ENCODE measurements around the gene HEPHL1.

HEPHL1 gene

DNA sequence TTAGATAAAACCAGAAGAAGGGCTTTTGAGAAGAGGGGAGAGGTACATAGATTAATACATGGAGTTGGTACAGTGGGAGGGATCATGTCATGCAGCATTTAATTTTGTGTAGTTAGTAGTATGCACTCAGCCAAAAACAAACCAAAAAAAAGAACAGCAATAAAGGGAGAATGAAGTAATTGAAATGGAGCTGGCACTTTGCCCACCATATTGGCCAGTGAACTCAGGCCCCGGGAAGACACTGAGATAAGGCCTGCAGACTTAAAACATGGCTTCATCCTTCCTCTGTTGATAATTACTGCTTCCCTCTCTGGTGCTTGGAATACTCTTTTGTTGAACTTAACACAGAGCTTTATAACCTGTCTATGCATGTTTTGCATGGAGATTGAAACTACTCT is 110.6 kb downstream of the HEPHL1 start:
- no peak for DNase-seq

GRCh38 chr11:94132152-94132558 is 111.0 kb downstream of the HEPHL1 start:
- peak; percentile 15 for DNase-seq

- no peak for DNase-seq
Measured at GRCh38 chr11:94132823-94133408, 111.8 kb downstream of the HEPHL1 start.

DNA sequence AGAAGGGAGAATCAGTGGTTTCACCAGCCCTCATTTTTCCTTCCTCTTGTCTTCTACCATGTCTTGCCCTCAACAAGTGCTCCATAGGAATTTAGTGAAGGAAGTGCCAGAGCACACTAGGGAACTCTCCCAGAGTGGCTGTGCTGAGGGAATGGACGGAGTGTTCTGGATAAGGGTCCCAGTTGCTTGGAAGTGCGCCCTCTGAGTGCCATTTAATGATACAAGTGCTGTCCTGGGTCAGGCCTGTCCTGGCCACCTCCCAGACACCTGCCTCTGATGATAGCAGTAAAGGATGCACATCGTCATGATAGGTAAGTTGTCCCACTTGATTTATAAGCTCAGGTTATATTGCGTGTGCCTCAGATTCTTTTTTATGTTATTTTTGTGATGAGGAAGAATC is 112.6 kb downstream of the HEPHL1 start:
- no peak for DNase-seq

- DNase-seq = peak; percentile 62
Measured at GRCh38 chr11:94134651-94135512, 113.7 kb downstream of the HEPHL1 start.

DNA sequence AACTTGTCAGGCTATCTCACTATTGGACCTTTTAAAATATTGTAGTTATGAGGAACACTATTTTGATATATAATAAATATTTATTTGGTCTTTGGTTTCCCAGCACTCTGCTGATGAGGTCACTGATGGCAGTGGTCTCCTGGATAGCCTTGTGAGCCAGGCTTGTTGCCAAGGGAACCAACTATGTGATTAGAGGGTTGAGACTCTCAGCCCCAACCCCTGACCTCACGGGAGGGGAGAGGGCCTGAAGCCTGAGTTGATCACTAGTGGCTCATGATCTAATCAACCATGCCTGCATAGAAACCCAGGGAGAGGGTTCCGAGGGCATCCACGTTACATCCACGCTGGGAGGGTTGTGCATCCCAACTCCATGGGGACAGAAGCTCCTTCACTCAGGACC is 118.3 kb downstream of the HEPHL1 start:
- DNase-seq = no peak

DNA sequence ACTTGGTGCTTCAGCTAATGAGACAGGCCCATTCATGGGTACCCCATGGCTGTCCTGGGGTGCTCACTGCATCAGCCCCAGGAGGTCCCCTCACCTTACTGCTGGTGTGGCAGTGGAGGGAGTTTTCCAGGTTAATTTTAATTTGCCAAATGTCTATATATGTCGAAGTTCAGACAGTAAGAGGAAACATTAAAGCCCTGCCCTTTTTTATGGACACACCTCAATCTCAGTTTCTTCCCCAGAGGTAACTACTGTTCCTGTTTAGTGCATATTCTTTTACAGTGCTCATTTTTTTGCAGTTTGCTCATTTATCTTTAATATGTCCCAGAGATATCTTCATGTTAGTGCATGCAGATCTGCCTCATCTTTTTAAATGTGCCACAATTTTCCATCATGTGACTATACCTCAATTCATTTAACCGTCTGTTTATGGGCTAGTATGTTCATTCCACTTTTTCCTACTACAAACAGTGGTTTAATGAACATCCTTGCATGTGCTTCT is 119.1 kb downstream of the HEPHL1 start:
- DNase-seq = no peak

DNA sequence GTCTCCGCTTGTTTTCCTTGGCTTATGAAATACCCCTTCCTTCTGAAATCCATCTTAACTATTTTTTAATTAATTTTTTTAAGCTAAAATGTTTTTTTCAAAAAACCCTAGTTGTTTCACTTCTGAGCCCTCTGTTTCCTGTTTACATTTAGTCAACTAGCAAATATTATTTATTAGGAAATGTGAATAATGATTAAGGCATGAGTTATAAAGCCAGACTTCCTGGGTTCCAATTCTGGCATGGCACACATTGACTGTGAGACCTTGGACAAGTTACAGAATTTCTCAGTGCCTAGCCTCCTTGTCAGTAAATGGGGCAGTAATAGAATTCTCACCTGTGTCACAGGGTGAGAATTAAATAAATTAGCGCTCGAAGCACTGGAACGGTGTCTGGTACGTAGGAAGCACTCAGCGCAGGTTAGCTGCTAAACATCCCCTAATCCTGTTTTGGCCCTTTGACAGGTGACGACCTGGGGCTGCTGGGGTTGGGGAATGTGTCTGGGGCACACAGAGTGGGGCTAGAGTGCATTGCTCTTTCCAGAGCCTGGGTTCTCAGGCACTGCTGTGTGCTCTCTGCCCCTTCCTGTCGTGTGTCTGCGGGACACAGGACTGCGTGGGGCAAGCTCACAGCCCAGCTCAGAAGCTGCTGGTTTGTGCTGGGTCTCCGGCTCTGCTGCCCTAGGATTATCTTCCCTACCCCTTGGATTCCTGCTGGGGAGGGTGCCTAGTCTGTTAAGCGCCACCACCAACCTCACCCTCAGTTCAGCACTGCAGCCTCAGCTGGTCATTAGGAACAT is 120.6 kb downstream of the HEPHL1 start:
- DNase-seq = no peak

DNA sequence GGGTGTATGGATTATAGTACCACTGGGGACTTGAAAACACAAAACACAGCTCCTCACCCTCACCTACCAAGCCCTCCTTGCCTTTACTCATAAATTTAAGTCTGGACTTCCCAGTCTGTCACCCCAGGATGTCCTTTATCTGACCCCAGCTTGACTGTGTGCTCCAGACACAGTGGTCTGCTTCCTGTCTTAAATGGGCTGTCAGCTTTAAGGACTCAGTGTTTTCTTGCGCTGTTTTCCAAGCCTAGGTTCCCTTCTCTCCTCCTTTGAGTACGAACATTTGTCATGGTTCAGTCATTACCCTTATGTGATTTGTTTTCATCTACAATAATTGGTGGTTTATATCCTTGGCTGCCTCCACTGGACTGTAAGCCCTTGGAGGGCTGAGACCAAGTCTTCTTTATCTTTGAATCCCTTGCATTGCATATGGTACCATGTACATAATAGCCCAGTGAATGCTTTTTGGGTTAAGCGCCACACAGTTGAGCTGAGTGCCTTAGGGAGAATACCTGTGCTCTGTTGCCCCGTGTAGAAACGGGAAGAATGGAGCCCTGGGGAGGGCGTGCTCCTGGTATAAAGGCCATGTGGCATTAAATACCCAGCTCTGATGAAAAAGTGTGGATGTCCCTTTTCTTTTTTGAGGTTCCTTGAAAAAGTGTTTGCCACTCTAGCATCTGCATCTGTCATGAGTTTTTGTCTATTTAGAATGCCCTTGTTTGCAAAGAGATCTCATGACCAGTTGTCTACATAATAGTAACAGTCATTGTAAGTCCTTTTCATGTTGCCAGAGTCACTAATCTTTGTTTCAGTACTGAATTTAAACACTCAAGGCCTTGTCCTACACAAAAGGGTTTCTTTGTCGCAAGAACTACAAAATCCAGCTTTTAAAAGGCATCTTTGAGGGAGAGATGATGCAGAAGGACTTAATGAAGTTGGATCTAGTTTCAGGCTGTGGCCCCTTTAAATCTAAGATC is 121.4 kb downstream of the HEPHL1 start:
- no peak for DNase-seq

DNA sequence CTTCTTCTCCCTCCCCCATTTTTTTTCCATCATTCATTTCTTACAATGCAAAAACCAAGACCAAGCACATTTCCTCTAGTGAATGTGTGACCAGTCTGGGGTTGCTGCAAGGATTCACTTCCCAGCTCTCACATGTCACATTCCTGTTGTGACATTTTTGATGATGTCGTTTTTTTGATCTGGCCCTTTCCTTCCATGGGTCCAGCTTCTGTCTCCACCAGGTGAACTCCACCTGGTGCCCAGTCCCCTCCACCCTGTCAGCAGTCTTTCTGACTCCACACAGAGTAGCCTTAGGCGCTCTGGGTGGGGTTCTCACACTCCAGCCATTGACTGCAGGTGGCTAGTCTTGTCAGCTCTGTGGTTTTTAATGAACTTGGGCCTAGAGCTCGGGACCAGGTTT is 123.1 kb downstream of the HEPHL1 start:
- no peak for DNase-seq

- no peak for DNase-seq
Measured at GRCh38 chr11:94144664-94145063, 123.5 kb downstream of the HEPHL1 start.

DNA sequence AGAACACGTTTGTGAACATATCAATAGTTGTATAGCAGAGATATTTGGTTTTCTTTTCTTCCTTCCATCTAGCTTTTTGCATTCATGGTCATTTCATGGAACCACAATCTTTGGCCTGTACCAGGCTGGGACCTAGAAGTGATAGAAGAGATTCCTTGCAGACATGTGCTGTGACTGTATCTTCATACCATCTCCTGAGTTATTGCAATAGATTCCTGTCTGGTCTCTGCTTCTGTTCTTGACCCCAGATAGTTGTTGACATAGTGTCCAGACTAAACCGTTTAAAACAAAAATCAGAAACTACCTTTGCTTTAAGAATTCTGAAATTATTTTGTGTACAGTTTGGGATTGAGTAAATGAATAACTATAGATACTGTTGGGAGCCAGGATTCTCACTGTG is 124.3 kb downstream of the HEPHL1 start:
- DNase-seq = no peak

DNA sequence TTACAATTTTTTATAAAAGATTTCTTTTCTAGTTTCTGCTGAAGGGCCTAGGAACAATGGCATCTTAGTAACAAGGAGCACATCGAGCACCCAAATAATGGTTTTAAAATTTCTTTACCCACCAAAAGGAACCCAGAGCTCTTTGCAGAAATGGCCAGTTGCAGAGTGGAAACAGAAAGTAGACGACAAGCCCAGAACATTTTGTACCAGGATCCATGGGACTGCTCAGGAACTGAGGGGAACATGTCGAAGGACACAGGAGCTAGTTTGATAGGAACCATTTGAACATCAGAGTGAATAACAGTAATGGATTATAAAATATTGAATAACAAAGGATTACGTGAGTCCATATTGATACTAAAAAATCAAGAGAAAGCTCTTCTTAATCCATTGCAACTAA is 124.8 kb downstream of the HEPHL1 start:
- no peak for DNase-seq

DNA sequence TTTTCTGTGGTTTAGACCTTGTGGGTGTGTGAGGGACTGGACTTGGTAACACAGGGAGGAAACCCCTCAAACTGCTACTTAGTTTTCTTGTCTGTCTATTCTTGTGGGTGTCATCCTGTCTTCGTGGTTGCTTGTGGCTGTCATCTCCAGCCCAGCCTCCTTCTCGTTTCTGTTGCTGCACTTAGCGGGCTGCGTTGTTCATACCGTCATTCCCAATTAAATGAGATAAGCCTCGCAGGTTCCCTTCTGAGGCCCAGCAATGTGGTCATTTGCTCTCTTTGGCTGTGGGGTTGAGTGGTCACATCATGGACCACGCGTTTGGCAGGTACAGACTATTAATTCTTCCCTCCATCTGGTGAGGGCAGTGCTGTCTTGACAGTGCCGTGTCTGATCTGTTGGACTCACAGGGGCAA is 126.3 kb downstream of the HEPHL1 start:
- DNase-seq = peak; percentile 57

- no peak for DNase-seq
Measured at GRCh38 chr11:94148189-94148588, 127.0 kb downstream of the HEPHL1 start.

GRCh38 chr11:94149431-94150017 is 128.4 kb downstream of the HEPHL1 start:
- no peak for DNase-seq

GRCh38 chr11:94150056-94150455 is 128.9 kb downstream of the HEPHL1 start:
- no peak for DNase-seq

DNA sequence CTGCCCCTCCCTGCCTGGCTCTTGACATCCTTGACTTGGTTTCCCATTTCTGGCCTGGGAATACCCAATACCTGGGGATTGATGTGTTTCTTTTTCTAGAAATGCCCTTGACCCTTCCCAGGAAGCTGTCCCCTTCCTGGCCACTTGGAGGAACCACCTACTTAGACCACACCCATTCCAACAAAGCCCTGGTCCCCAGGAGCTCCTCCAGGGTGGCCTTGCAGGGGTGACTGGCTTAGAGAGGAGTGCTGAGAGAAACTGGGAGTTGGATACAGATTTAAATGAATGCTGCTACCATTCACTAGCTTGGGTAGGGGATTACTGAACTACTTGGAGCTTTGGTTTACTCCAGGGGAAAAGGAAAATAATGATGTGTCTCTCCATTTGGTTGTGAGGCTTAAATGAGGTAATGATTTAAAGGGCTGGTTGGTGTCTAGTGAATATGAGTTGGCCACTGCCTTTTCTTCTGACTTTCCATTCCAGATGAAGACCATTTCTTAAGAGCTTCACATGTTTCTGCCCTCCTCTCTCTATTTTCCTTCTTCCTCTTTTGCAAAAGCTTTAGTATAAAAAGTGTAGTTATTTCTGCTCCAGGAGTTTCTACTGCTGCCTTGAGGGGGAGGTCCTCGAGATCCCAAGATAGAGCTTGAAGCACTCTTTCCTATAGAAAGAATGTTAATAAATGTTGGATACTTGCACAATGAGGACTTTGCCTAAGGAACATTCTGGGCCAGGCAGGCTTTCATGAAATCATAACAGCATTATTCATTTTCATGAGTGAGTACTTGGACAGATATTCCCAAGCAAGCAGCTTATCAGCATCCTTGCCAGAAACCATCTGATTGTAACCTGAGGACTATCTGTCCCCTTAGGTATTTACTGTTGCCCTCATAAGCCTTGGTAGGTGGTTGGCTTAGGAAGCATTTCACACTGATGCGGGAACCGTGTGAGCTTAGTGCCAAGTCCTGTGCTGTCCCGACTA is 129.8 kb downstream of the HEPHL1 start:
- no peak for DNase-seq

- peak; percentile 47 for DNase-seq
Measured at GRCh38 chr11:94151903-94152677, 130.9 kb downstream of the HEPHL1 start.

DNA sequence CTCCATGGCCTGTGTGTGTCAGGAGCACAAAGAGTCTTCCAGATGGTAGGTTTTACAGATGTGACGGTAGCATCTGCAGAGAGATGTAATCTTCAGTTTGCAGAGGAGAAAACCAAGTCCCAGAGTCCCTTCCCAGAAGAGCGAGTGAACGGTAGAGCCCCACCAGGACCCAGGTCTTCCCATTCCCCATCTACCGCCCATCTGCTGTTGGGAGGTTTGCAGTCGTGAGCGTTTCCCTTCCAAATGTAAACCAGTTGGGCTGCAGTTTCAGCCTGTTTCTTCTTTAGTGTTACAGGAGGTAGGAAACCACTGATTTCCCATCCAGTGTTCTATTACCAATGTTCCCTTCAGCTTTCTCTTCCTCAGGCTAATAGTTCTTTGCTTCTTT is 131.5 kb downstream of the HEPHL1 start:
- no peak for DNase-seq
